Left cardiac atrium (tissue), 4 donors: ENCODE data around the gene NKD1. TPM values are rescaled to one million over a fixed set of nuclear protein-coding genes. Genes with fewer than 3 reads are reported as not detected.
"Not testable (repeated sequence)": the region's sequence is repeated elsewhere in the genome, so short reads cannot be mapped to it uniquely, and the experiment has no call there.

Experiments
- ATAC-seq, 2 donors: fragments of 200-7000 bp; cut with Tn5 transposase; one replicate each; pipeline ENCODE4 v1.9.1; 2020; ENCODE audit warnings: mild to moderate bottlenecking in 2 of 2, moderate library complexity in 2 of 2
- DNase-seq: peaks from one replicate; pipeline ENCODE4 v3.0.0-alpha.2; 2020
- intact Hi-C, 2 donors: fragments of 100-400 bp; cut with DNase I; formaldehyde crosslinking; loops; one replicate each; pipeline versions ENCODE4 v1.14.1 to v1.15.1; 2022 to 2023
- total RNA-seq, 2 donors: library from RNA; stranded (reverse); fragmentation: NEBNext Ultra II Directional; extraction: Animal tissue kit (Norgen Biotek cat#: 25700); gene quantifications; one replicate each; pipeline ENCODE4 v1.2.1, GENCODE V29; 2021
- donor health status: DM: no; HTN: yes; CAD: no.
- donor health status: DM: no; HTN: yes; CAD: no; lungs with severe emphysema.
- donor health status: DM: yes; HTN: yes; CAD: no.
- donor health status: Dilated cardiomyopathy.

The NKD1 gene
- total RNA-seq, 2 donors from 2014 or later = 1.0 to 1.9 TPM

- intact Hi-C loops = no loop called here
- DNase-seq (no peak), ATAC-seq (no peak)
Measured at GRCh38 chr16:50534556-50534955, 13.6 kb upstream of the NKD1 start.

- ATAC-seq = no peak
- DNase-seq = no peak
- intact Hi-C loops = no loop called here
Measured at GRCh38 chr16:50534958-50535357, 13.2 kb upstream of the NKD1 start.

GRCh38 chr16:50535506-50536257 is 12.5 kb upstream of the NKD1 start:
- ATAC-seq (no peak), DNase-seq (no peak)
- intact Hi-C loops = no loop called here

- intact Hi-C loops, ATAC-seq: not testable (repeated sequence)
Measured at GRCh38 chr16:50536258-50536645, 11.9 kb upstream of the NKD1 start.

GRCh38 chr16:50537533-50538290 is 10.5 kb upstream of the NKD1 start:
- intact Hi-C loops = no loop called here
- DNase-seq = no peak
- ATAC-seq = no peak

More at GRCh38 chr16:50536258-50536645, 11.9 kb upstream of the NKD1 start:
- not testable (repeated sequence) for DNase-seq

GRCh38 chr16:50538411-50539052 is 9.7 kb upstream of the NKD1 start:
- intact Hi-C loops = no loop called here
- ATAC-seq (no peak), DNase-seq (no peak)

GRCh38 chr16:50539053-50539695 is 9.0 kb upstream of the NKD1 start:
- intact Hi-C loops = no loop called here
- no peak for DNase-seq
- ATAC-seq = no peak

- ATAC-seq (no peak), DNase-seq (no peak)
- intact Hi-C loops = no loop called here
Measured at GRCh38 chr16:50539822-50540710, 8.1 kb upstream of the NKD1 start.

GRCh38 chr16:50540711-50541007 is 7.5 kb upstream of the NKD1 start:
- no peak for ATAC-seq
- DNase-seq = no peak
- intact Hi-C loops = no loop called here

GRCh38 chr16:50542703-50543102 is 5.5 kb upstream of the NKD1 start:
- intact Hi-C loops = no loop called here
- no peak for ATAC-seq
- DNase-seq = no peak

- DNase-seq (no peak), ATAC-seq (no peak)
- intact Hi-C loops = no loop called here
Measured at GRCh38 chr16:50546125-50546524, 2.1 kb upstream of the NKD1 start.

- peak; percentile 38 to 40 for ATAC-seq
- intact Hi-C loops = no loop called here
- DNase-seq = peak; percentile 51
Measured at GRCh38 chr16:50547340-50548124, 664 bp upstream of the NKD1 start.

GRCh38 chr16:50548909-50549560 is 839 bp downstream of the NKD1 start:
- peak in 1 of 2 donors; percentile 9 for ATAC-seq
- intact Hi-C loops = no loop called here
- no peak for DNase-seq

- intact Hi-C loops = no loop called here
- no peak for ATAC-seq
- no peak for DNase-seq
Measured at GRCh38 chr16:50549561-50549915, 1.3 kb downstream of the NKD1 start.

GRCh38 chr16:50550035-50550434 is 1.8 kb downstream of the NKD1 start:
- intact Hi-C loops = loop anchor here in 1 of 2 donors (10.0 kb wide), 1 partner anchor 175 kb away; no protein-coding TSS in a partner anchor
- ATAC-seq (no peak), DNase-seq (no peak)

- ATAC-seq (no peak), DNase-seq (no peak)
- intact Hi-C loops = loop anchor here in 1 of 2 donors (10.0 kb wide), 1 partner anchor 176 kb away; no protein-coding TSS in a partner anchor
Measured at GRCh38 chr16:50550866-50551641, 2.9 kb downstream of the NKD1 start.
